ENCODE results near the gene MRPS2. TPM values are rescaled to one million over a fixed set of nuclear protein-coding genes. Genes with fewer than 3 reads are reported as not detected.

MRPS2 gene
- total RNA-seq, 1 experiment from 2014 or later = 84.4 TPM

DNA sequence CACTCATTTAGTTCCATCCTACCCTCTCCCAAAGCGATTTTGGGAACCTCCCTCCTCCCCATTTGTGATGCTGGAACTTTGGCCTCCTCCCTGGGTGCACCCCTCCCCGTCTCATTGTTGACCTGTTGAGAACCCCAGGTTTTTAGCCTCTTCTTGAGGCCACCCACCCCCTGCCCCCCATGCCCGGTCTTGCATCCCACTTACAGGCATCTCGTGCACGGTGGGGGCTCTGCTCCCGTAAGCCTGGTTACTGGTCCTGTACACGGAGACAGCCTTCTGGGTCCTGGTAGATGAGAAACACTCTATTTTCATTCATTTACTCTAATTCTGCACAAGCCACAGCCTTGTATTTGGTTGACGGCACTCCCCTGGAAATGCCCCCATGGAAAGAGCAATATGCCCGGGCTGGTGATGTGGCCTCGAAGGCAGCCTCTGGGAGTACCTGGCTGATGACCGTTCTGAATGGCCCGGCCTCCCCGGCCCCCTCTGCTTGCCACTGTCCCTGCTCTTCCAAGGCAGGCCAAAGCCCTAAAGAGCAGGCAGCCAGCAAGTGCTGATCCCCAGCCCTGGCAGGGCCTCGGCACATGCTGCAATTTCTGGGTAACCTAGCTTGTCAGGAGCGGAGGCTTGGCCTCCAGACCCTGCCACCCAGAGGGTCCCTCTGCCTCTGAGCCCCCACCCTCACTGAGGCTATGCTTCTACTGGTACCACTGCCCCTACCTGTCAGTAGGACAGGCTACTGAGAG lies 1.9 kb upstream of the MRPS2 start:
- Histone ChIP-seq H2AFZ (no peak overlapping the region), H3K79me2 (ENCODE audit: low read depth) (peaks cover 23% of the 10 kb centered on the region), H3K4me3 (peak overlapping the region; percentile 63; the same call in 1 of the 2 replicates), H3K9me3 (ENCODE audit: insufficient read depth, low read depth) (no peaks in the 10 kb centered on the region), H3F3A (ENCODE audit: insufficient read depth, low read depth) (no peaks in the 10 kb centered on the region; the same call in 1 of the 2 replicates), H3K36me3 (ENCODE audit: low read depth) (no peaks in the 10 kb centered on the region), H3K27ac (peak overlapping the region; percentile 59), H3K4me1 (replicated peaks; ENCODE audit: insufficient read depth) (peaks cover 9% of the 10 kb centered on the region; the same call in 1 of the 2 replicates), H3K27me3 (ENCODE audit: insufficient read depth, low read depth) (no peaks in the 10 kb centered on the region), H3K9me2 (ENCODE audit: insufficient read depth) (no peaks in the 10 kb centered on the region), H3K4me2 (peak overlapping the region; percentile 91), H4K20me1 (ENCODE audit: insufficient read depth) (peaks cover 12% of the 10 kb centered on the region; the same call in 1 of the 2 replicates)
- DNase-seq = no peak
- BruUV-seq (replicated peaks) = no TSS peak
- POLR2A ChIA-PET (ENCODE audit: unreplicated experiment) = interaction anchor here (0.6 kb wide), 1 partner anchor 21 kb away, joined by 4 read pairs; no protein-coding TSS in a partner anchor
- intact Hi-C loops (cut with micrococcal nuclease; ENCODE audit: unreplicated experiment) = loop anchor here (1.0 kb wide), 1 partner anchor 19 kb away; the partner anchor contains the start of gene PPP1R26
- TF ChIP-seq EZH2 (IDR thresholded peaks at IDR 0.05; ENCODE audit: low read depth) = no peak
- TF ChIP-seq CTCF (conservative IDR thresholded peaks at IDR 0.05) = no peak
- CTCF ChIA-PET = interaction anchor here (0.6 to 1.4 kb wide), 2 partner anchors 18 to 982 kb away, joined by 3 to 5 read pairs; no protein-coding TSS in a partner anchor

GRCh38 chr9:135499326-135500070 lies 984 bp upstream of the MRPS2 start:
- peak overlapping the region; percentile 88 for H2AFZ ChIP-seq
- intact Hi-C loops (cut with micrococcal nuclease; ENCODE audit: unreplicated experiment) = loop anchor here (1.0 kb wide), 1 partner anchor 20 kb away; the partner anchor contains the start of gene PPP1R26
- H3K4me2 ChIP-seq = peak overlapping the region; percentile 91
- TSS peak; percentile 46 for BruUV-seq (replicated peaks)
- ChIA-PET POLR2A (ENCODE audit: unreplicated experiment) (interaction anchor here (0.6 kb wide), 2 partner anchors 22 to 1990 kb away, joined by 4 to 10 read pairs; no protein-coding TSS in a partner anchor), CTCF (interaction anchor here (0.5 to 1.4 kb wide), 3 partner anchors 19 to 603 kb away, joined by 3 to 5 read pairs (median 4); no protein-coding TSS in a partner anchor)
- H3K79me2 ChIP-seq (ENCODE audit: low read depth) = peaks cover 23% of the 10 kb centered on the region
- H3K36me3 ChIP-seq (ENCODE audit: low read depth) = no peaks in the 10 kb centered on the region
- H3K4me1 ChIP-seq (replicated peaks; ENCODE audit: insufficient read depth) = peaks cover 9% of the 10 kb centered on the region; the same call in 1 of the 2 replicates
- peak overlapping the region; percentile 59 for H3K27ac ChIP-seq
- no peaks in the 10 kb centered on the region for H3K9me2 ChIP-seq (ENCODE audit: insufficient read depth)
- peak overlapping the region; percentile 63 for H3K4me3 ChIP-seq
- H4K20me1 ChIP-seq (ENCODE audit: insufficient read depth) = peaks cover 22% of the 10 kb centered on the region
- no peaks in the 10 kb centered on the region; the same call in 1 of the 2 replicates for H3F3A ChIP-seq (ENCODE audit: insufficient read depth, low read depth)
- DNase-seq = peak; percentile 88 to 97
- no peak for TF ChIP-seq CTCF (conservative IDR thresholded peaks at IDR 0.05)
- TF ChIP-seq EZH2 (IDR thresholded peaks at IDR 0.05; ENCODE audit: low read depth) = no peak
- H3K27me3 ChIP-seq (ENCODE audit: insufficient read depth, low read depth) = no peaks in the 10 kb centered on the region
- H3K9me3 ChIP-seq (ENCODE audit: insufficient read depth, low read depth) = no peaks in the 10 kb centered on the region

- intact Hi-C loops (cut with micrococcal nuclease; ENCODE audit: unreplicated experiment) = no loop called here
- H3K27me3 ChIP-seq (ENCODE audit: insufficient read depth, low read depth) = no peaks in the 10 kb centered on the region
- no peaks in the 10 kb centered on the region for H3K36me3 ChIP-seq (ENCODE audit: low read depth)
- peaks cover 23% of the 10 kb centered on the region for H3K79me2 ChIP-seq (ENCODE audit: low read depth)
- H3K4me2 ChIP-seq = peak overlapping the region; percentile 91
- BruUV-seq (replicated peaks) = no TSS peak
- no peaks in the 10 kb centered on the region for H3K9me2 ChIP-seq (ENCODE audit: insufficient read depth)
- H3F3A ChIP-seq (ENCODE audit: insufficient read depth, low read depth) = no peaks in the 10 kb centered on the region; the same call in 1 of the 2 replicates
- CTCF ChIA-PET = interaction anchor here (0.5 to 1.4 kb wide), 3 partner anchors 20 to 603 kb away, joined by 3 to 5 read pairs (median 4); no protein-coding TSS in a partner anchor
- no peak overlapping the region for H3K27ac ChIP-seq
- H3K4me1 ChIP-seq (replicated peaks; ENCODE audit: insufficient read depth) = peaks cover 9% of the 10 kb centered on the region; the same call in 1 of the 2 replicates
- peak overlapping the region; percentile 63 for H3K4me3 ChIP-seq
- H3K9me3 ChIP-seq (ENCODE audit: insufficient read depth, low read depth) = no peaks in the 10 kb centered on the region
- H2AFZ ChIP-seq = peak overlapping the region; percentile 88
- no peak for TF ChIP-seq EZH2 (IDR thresholded peaks at IDR 0.05; ENCODE audit: low read depth)
- no peak for TF ChIP-seq CTCF (conservative IDR thresholded peaks at IDR 0.05)
- no peak for DNase-seq
- POLR2A ChIA-PET (ENCODE audit: unreplicated experiment) = interaction anchor here (0.6 kb wide), 1 partner anchor 1991 kb away, joined by 10 read pairs; no protein-coding TSS in a partner anchor
- peaks cover 28% of the 10 kb centered on the region for H4K20me1 ChIP-seq (ENCODE audit: insufficient read depth)
Measured at GRCh38 chr9:135500071-135500524, 384 bp upstream of the MRPS2 start.
